Gastrocnemius medialis (tissue), 4 donors: ENCODE measurements around the gene SPTBN5. TPM values are rescaled to one million over a fixed set of nuclear protein-coding genes. Genes with fewer than 3 reads are reported as not detected.

Experiments
- ATAC-seq, 2 donors: fragments of 150-250 bp; one replicate each; pipeline ENCODE4 v1.9.1; 2016
- DNase-seq, 2 donors: peaks; one replicate each; pipeline ENCODE4 v3.0.0-alpha.2; 2019
- H3K27ac ChIP-seq, 4 donors: fragments of 200-600 bp; sonication (generic); 1 replicate in 1 of 4; 2 replicates in 3 of 4; pipeline ENCODE4 v1.5.1; 2016 to 2018; ENCODE audit warnings: mild to moderate bottlenecking in 2 of 4, moderate library complexity in 1 of 4
- H3K27me3 ChIP-seq, 3 donors: fragments of 200-600 bp; sonication (generic) in 2 of 3; 1 replicate in 1 of 3; 2 replicates in 2 of 3; pipeline versions ENCODE4 v1.5.1 to v1.6.0; 2016 to 2019; ENCODE audit warnings: mild to moderate bottlenecking in 1 of 3, moderate library complexity in 1 of 3
- H3K36me3 ChIP-seq, 2 donors: fragments of 200-600 bp; sonication (generic) in 1 of 2; one replicate each; pipeline ENCODE4 v1.5.1; 2017 to 2018
- H3K4me1 ChIP-seq, 2 donors: fragments of 200-600 bp; sonication (generic) in 1 of 2; one replicate each; pipeline ENCODE4 v1.5.1; 2016 to 2017; ENCODE audit warnings: mild to moderate bottlenecking in 2 of 2
- H3K4me3 ChIP-seq, 4 donors: fragments of 200-600 bp; sonication (generic) in 3 of 4; 1 replicate in 1 of 4; 2 replicates in 3 of 4; pipeline ENCODE4 v1.5.1; 2016 to 2019; ENCODE audit warnings: mild to moderate bottlenecking in 2 of 4
- H3K9me3 ChIP-seq, 3 donors: fragments of 200-600 bp; sonication (generic) in 2 of 3; 1 replicate in 1 of 3; 2 replicates in 2 of 3; pipeline ENCODE4 v1.5.1; 2016 to 2019
- POLR2A ChIP-seq, 2 donors: fragments of 450-650 bp; IDR thresholded peaks; one replicate each; pipeline ENCODE4 v1.6.1; 2017; ENCODE audit warnings: antibody characterized with exemption in 2 of 2, mild to moderate bottlenecking in 2 of 2, moderate library complexity in 2 of 2
- in situ Hi-C, 4 donors: fragments of 200-750 bp; cut with MboI; loops; one replicate each; pipeline versions ENCODE4 v1.15.0 to v1.8.0; 2017; ENCODE audit warnings: low sequenced_read_pairs in 4 of 4
- intact Hi-C: fragments of 100-400 bp; cut with DNase I; formaldehyde crosslinking; loops from one replicate; pipeline ENCODE4 v1.15.1; 2023; ENCODE audit warnings: low total_unique reads
- total RNA-seq, 4 donors: library from RNA; depleted of rRNA; stranded (reverse); fragments of >200 nt; gene quantifications; one replicate each; pipeline versions ENCODE4 v1.1.0 to v1.2.3, GENCODE V29; 2016
- TF ChIP-seq, protein P1 (sequence below), 5 experiments: fragments of 450-650 bp in 3 of 5; fragments of 200-600 bp in 2 of 5; sonication (generic) in 2 of 5; IDR thresholded peaks in 4 of 5; conservative IDR thresholded peaks in 1 of 5; 1 replicate in 4 of 5; 2 replicates in 1 of 5; pipeline ENCODE4 v1.5.1; 2016 to 2019; ENCODE audit warnings: antibody characterized with exemption in 5 of 5, mild to moderate bottlenecking in 3 of 5, moderate library complexity in 3 of 5

Gene SPTBN5
- total RNA-seq, 4 donors from 2014 or later, result 0.03 to 0.05 (median 0.04) TPM; not detected in 1

DNA sequence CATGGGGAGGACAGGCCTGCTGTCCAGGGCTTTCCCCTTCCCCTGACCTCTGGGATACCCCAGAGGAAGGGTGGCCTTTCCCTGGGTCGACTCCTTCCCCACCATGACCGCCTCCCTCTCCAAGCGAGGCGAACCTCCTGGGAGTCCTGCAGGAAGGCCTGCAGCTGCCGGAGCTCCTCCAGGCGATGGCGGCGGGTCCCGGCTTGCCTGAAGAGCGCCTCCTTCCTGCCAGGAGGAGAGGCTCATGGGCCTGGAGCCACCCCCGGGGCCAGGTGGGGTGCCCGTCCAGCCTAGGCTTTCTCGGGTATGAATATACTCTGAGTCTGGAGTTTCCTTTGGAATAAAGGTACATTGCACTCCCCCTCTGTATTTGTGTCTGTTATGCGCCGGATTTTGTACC, 35.1 kb downstream of the SPTBN5 start:
- ATAC-seq (no peak), DNase-seq (no peak)
- Histone ChIP-seq H3K9me3 (no peaks in the 10 kb centered on the region), H3K4me1 (no peaks in the 10 kb centered on the region), H3K27me3 (peaks cover 2 to 8% (median 3%) of the 10 kb centered on the region in 3 donors), H3K27ac (no peak overlapping the region), H3K4me3 (no peak overlapping the region), H3K36me3 (no peaks in the 10 kb centered on the region)
- in situ Hi-C loops, result no loop called here
- intact Hi-C loops, result no loop called here
- TF ChIP-seq, protein P1, sequence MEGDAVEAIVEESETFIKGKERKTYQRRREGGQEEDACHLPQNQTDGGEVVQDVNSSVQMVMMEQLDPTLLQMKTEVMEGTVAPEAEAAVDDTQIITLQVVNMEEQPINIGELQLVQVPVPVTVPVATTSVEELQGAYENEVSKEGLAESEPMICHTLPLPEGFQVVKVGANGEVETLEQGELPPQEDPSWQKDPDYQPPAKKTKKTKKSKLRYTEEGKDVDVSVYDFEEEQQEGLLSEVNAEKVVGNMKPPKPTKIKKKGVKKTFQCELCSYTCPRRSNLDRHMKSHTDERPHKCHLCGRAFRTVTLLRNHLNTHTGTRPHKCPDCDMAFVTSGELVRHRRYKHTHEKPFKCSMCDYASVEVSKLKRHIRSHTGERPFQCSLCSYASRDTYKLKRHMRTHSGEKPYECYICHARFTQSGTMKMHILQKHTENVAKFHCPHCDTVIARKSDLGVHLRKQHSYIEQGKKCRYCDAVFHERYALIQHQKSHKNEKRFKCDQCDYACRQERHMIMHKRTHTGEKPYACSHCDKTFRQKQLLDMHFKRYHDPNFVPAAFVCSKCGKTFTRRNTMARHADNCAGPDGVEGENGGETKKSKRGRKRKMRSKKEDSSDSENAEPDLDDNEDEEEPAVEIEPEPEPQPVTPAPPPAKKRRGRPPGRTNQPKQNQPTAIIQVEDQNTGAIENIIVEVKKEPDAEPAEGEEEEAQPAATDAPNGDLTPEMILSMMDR (IDR thresholded peaks at IDR 0.05 in 4 of 5, conservative IDR thresholded peaks at IDR 0.05 in 1 of 5), result no peak
- no peak for TF ChIP-seq POLR2A (IDR thresholded peaks at IDR 0.05)

DNA sequence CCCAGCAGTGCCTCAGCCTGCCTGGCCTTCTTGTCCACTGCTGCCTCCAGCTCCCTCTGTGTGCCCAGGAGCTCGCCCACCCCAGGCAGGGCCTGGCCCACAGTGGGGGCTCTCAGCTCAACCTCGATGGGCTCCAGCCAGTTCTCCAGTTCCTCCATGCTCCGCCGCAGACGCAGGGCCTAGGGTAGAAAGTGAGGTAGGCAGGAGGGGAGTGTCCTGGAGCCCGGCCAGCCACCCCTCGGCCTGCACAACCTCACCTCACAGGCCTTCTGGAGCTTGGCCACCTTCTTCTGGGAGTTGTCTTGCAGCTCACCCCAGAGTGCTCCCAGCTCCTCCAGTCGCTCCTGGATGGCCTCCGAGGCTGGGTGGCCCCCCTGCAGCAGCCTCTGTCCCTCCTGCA, 36.5 kb downstream of the SPTBN5 start:
- Histone ChIP-seq H3K27me3 (peaks cover 3 to 13% (median 10%) of the 10 kb centered on the region in 3 donors), H3K27ac (no peak overlapping the region), H3K36me3 (no peaks in the 10 kb centered on the region), H3K4me1 (no peaks in the 10 kb centered on the region), H3K9me3 (no peaks in the 10 kb centered on the region), H3K4me3 (no peak overlapping the region)
- DNase-seq (no peak), ATAC-seq (no peak)
- no peak for TF ChIP-seq POLR2A (IDR thresholded peaks at IDR 0.05)
- TF ChIP-seq, protein P1 (IDR thresholded peaks at IDR 0.05 in 4 of 5, conservative IDR thresholded peaks at IDR 0.05 in 1 of 5), result no peak
- intact Hi-C loops, result no loop called here
- in situ Hi-C loops, result no loop called here

DNA sequence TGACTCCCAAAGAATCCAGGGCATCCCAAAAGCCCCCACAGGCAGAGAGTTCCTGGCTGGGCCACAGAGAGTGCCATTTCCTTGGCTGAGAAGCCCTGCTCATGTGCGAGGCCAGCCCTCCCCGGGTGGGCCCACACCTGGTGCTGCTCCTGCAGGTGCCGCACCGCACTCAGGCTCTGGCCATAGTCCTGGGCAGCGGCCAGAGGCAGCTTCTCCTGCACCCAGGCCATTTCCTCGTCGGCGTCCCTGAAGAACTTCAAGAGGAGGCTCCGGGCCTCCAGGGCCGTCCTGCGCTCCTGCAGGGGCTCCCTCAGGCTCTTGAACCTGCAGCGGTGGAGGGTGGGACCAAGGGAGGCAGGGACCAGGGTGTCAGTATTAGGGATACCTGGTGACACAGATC, 37.1 kb downstream of the SPTBN5 start:
- in situ Hi-C loops (no loop called here), intact Hi-C loops (no loop called here)
- Histone ChIP-seq H3K27me3 (peaks cover 8 to 14% (median 13%) of the 10 kb centered on the region in 3 donors), H3K9me3 (no peaks in the 10 kb centered on the region), H3K36me3 (no peaks in the 10 kb centered on the region), H3K27ac (no peak overlapping the region), H3K4me1 (no peaks in the 10 kb centered on the region), H3K4me3 (no peak overlapping the region)
- no peak for DNase-seq
- ATAC-seq, result no peak
- TF ChIP-seq POLR2A (IDR thresholded peaks at IDR 0.05), result no peak
- TF ChIP-seq, protein P1 (IDR thresholded peaks at IDR 0.05 in 4 of 5, conservative IDR thresholded peaks at IDR 0.05 in 1 of 5), result no peak

DNA sequence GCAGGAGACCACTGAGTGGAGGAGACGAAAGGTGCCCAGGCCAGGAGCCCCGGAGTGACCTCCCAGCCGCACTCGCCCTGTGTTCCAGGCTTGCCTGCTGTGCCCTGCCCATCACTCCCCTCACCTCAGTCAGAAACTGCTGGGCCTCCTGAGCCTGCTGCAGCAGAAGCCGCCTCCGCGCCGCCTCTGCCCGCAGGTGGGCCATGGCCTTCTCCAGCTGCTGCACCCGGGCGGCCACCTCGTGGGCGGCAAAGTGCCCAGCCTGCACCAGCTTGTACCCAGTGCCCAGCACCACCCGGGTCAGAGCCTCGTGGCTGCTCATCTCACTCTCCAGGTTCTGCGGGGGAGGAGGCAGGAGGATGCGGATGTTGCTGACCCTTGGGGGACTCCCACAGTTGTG, 37.6 kb downstream of the SPTBN5 start:
- H3K27me3 ChIP-seq, result peaks cover 10 to 14% (median 13%) of the 10 kb centered on the region in 3 donors
- H3K36me3 ChIP-seq, result no peaks in the 10 kb centered on the region

More for the DNA sequence above, 37.6 kb downstream of the SPTBN5 start:
- in situ Hi-C loops, result no loop called here
- intact Hi-C loops, result no loop called here
- DNase-seq (no peak), ATAC-seq (no peak)
- H3K4me3 ChIP-seq, result no peak overlapping the region
- no peak overlapping the region for H3K27ac ChIP-seq
- TF ChIP-seq POLR2A (IDR thresholded peaks at IDR 0.05), result no peak
- TF ChIP-seq, protein P1 (IDR thresholded peaks at IDR 0.05 in 4 of 5, conservative IDR thresholded peaks at IDR 0.05 in 1 of 5), result no peak
- no peaks in the 10 kb centered on the region for H3K4me1 ChIP-seq
- H3K9me3 ChIP-seq, result no peaks in the 10 kb centered on the region
